ENCODE results near the gene ABLIM1.

ABLIM1 gene

DNA sequence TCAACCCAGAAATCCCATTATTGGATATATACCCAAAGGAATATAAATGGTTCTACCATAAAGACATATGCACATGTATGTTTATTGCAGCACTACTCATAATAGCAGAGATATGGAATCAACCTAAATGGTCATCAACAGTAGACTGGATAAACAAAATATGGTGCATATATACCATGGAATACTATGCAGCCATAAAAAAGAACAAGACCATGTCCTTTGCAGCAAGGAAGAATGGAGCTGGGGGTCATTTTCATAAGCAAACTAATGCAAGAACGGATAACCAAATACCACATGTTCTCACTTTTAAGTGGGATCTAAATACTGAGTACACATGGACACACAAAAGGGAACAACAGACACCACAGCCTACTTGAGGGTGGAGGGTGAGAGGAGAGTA, 251.6 kb downstream of the ABLIM1 start:
- DNase-seq (ENCODE audit: low read depth), result no peak

DNA sequence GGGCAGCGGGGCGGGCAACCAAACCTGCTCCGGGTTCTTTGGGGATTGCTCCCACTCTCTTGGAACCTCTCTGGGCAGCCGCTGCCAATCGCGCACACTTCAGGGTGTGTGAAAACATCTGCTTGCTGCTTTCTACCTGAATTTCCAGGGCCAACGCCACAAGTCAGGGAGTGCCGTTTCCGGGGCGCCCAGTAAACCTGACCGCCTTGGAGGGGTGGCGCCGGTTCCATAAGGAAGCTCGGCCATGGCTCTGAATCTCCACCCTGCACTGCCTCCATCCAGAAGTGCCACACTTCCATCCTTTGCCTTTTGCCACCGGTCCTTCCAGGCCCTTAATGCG, 253.1 kb downstream of the ABLIM1 start:
- DNase-seq (ENCODE audit: low read depth), result no peak

DNA sequence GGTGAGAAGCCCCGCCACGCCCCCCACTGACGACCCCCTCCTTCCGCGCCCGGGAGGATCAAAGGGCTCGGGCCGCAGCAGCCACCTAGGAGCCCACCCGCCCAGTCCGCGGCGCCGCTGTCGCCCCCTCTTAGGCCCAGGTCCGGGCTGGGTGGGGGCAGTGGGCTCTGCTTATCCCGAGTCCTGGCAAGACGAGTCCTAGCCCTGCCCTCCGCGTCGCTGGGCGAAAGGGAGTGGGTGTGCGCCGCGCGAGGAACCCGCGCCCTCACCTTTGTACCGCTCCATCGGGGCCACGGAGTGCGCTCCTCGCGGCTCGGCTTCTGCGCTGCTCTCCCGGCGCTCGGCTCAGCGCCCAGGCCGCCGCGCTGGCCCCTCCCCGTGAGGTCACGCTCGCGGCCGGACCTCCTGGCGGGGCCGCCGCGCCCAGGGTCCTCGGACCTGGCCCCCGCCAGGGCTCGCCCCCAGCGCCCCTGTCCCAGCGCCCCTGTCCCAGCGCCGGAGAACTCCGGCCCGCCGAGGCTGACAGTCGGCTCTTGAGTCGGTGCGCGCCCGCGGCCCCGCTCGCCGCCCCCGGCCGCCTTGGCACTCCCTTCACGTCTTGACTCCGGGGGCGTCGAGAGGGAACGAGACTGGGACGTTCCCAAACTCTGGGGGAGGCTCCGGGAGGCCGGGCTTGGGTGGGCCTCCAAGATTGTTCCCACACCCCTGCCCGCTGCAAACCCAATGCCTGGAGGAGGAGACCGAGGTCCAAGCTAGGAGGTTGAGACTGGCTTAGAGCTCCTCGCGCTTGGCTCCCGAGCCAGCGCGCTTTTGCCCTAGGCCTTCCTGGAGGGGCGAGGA, 253.7 kb downstream of the ABLIM1 start, which contains the start of gene AFAP1L2:
Gene AFAP1L2, minus strand, starts transcription at position 332 of the 840 bp plus-strand sequence. Its CDS starts 47 bp downstream, at position 285.
- no peak for DNase-seq (ENCODE audit: low read depth)

- DNase-seq (ENCODE audit: low read depth), result no peak
These were observed 254.4 kb downstream of the ABLIM1 start for GRCh38 chr10:114403541-114404161.

GRCh38 chr10:114402871-114403540, 255.1 kb downstream of the ABLIM1 start:
- DNase-seq (ENCODE audit: low read depth), result no peak

- DNase-seq (ENCODE audit: low read depth), result no peak
These were observed 255.8 kb downstream of the ABLIM1 start for GRCh38 chr10:114402233-114402632.

GRCh38 chr10:114401195-114401791, 256.8 kb downstream of the ABLIM1 start:
- DNase-seq (ENCODE audit: low read depth), result peak; percentile 58

- no peak for DNase-seq (ENCODE audit: low read depth)
These were observed 258.0 kb downstream of the ABLIM1 start for GRCh38 chr10:114400091-114400490.

- no peak for DNase-seq (ENCODE audit: low read depth)
These were observed 258.5 kb downstream of the ABLIM1 start for GRCh38 chr10:114399576-114399975.

DNA sequence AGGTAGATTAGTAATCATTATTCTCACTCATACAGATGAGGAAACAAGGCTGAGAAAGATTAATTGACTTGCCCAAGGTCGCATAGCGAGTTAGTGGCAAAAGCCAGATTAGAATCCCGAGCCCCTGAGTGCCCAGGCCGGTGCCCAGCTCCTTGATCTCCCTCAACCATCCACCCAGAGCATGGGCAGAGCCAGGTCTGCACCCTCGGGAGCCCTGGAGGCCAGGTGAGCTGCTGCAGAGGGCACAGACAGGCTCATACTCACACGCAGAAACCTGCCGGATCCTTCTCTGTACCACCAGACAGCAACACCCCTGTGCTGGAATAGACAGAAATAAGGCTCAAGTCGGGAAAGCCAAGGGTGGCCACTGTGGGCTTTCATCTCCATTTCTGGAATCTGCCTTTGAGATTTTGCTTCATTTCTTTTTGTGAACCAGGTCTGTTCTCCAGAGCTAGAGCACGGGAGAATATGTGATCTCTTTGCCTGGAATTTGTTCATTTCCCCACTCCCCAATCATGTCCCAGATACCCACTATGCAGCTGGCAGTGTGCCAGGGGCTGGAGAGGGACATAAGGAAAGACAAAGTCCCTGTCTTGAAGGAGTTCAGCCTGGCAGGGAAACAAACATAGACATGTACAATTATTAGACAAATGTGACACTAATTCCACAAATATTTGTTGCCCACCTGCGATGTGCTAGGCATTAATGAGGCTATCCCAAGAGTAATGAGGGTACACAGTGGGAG, 259.3 kb downstream of the ABLIM1 start:
- no peak for DNase-seq (ENCODE audit: low read depth)

- DNase-seq (ENCODE audit: low read depth), result no peak
These were observed 260.4 kb downstream of the ABLIM1 start for GRCh38 chr10:114397651-114398145.

DNA sequence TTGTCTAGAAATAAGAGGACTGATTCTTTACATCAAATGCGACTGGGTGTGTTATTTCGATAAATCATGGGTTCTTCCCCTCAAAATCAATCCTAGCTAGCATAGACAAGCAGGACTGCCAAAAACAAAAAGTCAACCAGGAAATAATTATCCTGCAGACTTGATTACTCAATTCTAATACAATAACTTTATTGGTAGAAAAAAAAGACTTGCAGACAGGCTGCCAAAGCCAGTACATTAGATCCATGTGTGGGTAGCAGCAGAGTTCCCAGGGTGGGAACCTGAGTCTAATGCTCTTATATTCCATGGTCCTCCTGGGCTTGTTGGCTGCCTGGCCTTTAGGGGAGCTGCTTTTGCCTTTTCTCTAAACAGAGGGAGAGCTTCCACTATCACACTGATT, 261.6 kb downstream of the ABLIM1 start:
- no peak for DNase-seq (ENCODE audit: low read depth)

GRCh38 chr10:114395366-114396022, 262.6 kb downstream of the ABLIM1 start:
- no peak for DNase-seq (ENCODE audit: low read depth)

GRCh38 chr10:114394531-114394930, 263.5 kb downstream of the ABLIM1 start:
- no peak for DNase-seq (ENCODE audit: low read depth)

- no peak for DNase-seq (ENCODE audit: low read depth)
These were observed 264.2 kb downstream of the ABLIM1 start for GRCh38 chr10:114393886-114394285.

GRCh38 chr10:114393482-114393881, 264.6 kb downstream of the ABLIM1 start:
- DNase-seq (ENCODE audit: low read depth), result no peak

DNA sequence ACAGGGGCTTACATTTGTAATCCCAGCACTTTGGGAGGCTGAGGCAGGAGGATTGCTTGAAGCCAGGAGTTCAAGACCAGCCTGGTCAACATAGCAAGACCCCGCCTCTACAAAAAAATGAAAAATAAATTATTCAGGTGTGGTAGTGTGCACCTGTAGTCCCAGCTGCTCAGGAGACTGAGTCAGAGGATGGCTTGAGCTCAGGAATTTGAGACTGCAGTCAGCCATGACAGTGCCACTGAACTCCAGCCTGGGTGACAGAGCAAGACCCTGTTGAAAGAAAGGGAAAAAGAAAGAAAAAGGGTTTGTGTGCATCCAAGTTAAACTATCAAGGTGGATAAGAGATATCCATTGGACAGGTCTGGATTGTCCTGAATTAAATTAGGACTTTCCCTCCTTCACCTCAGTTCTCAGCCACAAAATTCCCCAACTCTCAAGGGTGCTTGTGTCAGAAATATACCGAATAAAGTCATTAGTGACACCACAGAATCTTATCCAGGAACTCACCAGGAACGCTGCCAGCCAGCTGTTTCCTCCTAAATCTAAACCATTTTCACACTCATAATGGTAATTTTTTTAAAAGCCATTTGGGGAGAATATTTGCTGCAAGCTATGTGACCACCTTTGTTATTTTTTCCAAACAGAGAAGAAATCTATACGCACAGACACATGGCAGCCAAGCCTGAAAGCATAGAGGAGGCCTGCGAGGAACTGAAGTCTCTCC, 265.8 kb downstream of the ABLIM1 start:
- no peak for DNase-seq (ENCODE audit: low read depth)

GRCh38 chr10:114391599-114391998, 266.5 kb downstream of the ABLIM1 start:
- DNase-seq (ENCODE audit: low read depth), result no peak

DNA sequence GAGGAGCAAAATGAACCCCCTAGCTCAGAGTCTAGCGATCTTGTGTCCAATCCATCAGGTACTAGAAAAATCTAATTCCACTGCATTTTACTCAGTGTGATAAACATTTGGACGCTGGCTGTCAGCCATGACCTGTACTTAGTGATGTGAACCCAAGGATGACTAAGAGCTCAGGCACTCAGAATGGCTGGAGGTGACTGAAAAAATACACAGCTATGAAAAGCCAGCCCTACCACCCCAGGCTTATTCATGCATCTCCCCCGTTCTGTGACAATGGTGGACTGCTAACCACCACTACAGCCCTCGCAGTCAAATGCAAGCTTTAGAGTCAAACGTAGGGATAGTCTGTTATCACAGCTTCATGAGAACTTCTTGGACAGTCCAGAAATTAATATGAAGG, 268.6 kb downstream of the ABLIM1 start:
- DNase-seq (ENCODE audit: low read depth), result no peak

DNA sequence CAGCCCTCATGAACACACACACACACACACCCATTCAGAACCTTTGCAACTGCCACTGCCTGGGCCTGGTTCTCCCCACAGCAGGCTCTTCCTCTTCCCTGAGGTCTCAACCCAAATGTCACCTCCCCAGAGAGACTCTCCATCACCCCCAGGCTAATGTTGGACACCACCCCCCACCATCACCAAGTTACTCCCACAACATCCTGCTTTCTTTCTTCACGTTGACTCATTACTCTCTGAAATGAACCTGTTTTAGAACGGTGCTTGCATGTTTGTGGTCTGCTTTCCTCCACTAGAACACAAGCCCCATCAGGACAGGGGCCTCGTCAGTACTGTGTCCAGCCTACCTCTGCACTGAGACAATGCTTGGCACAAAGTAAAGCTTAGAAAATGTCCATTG, 269.8 kb downstream of the ABLIM1 start:
- no peak for DNase-seq (ENCODE audit: low read depth)

DNA sequence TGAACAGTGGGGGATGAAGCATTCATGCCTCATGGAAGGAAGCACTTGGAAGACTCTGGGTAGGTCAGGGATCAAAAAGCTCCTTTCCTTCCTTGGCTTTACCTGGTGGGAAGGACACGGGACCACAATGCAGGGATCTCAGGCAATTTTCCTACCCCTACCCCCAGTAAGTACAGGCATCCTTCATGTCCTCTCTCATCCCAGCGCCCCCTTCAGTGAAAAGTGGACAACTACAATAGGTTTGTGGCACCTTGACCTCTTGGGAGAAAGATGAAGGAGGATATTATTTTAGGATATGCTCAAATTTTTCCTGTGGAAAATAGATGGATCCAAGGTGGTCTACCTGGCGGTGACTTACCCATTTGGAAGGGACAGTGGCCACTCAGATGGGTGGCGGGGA, 270.3 kb downstream of the ABLIM1 start:
- no peak for DNase-seq (ENCODE audit: low read depth)
